C4-2B (cell line): Measurements from ENCODE around the gene FUCA2.
"Not testable (repeated sequence)": the region's sequence is repeated elsewhere in the genome, so short reads cannot be mapped to it uniquely, and the experiment has no call there.

Source experiments
- H3K27ac ChIP-seq: fragments of 450-650 bp; 2 replicates; pipeline ENCODE4 v1.5.1; 2017
- CTCF ChIP-seq: fragments of 450-650 bp; conservative IDR thresholded peaks from 2 replicates; pipeline ENCODE4 v1.5.1; 2017; ENCODE audit warnings: mild to moderate bottlenecking
- ZFX ChIP-seq: fragments of 450-650 bp; IDR thresholded peaks from 2 replicates; pipeline ENCODE4 v1.6.1; 2017

FUCA2 gene

GRCh38 chr6:143450453-143451371 lies 60.8 kb downstream of the FUCA2 start, which contains the start of the genes ADAT2 and PEX3:
ADAT2 (minus strand) TSS chr6:143450695; CDS start chr6:143450658, 37 bp downstream.
PEX3 (plus strand) TSS chr6:143450805; CDS start chr6:143451043, 238 bp downstream.
- H3K27ac ChIP-seq, result peak within 1 kb of the TSS; percentile 77

GRCh38 chr6:143449714-143450452 lies 61.6 kb downstream of the FUCA2 start:
- TF ChIP-seq ZFX (no peak), CTCF (no peak)
- H3K27ac ChIP-seq, result peak overlapping the region; percentile 77

More at GRCh38 chr6:143450453-143451371, 60.8 kb downstream of the FUCA2 start, which contains the start of the genes ADAT2 and PEX3:
- TF ChIP-seq ZFX (no peak), CTCF (no peak)

GRCh38 chr6:143449082-143449713 lies 62.3 kb downstream of the FUCA2 start:
- TF ChIP-seq ZFX, result no peak
- no peak for TF ChIP-seq CTCF

GRCh38 chr6:143447865-143448264 lies 63.7 kb downstream of the FUCA2 start:
- H3K27ac ChIP-seq, result not testable (repeated sequence)

More at GRCh38 chr6:143449082-143449713, 62.3 kb downstream of the FUCA2 start:
- H3K27ac ChIP-seq, result peak overlapping the region; percentile 77; the same call in 1 of the 2 replicates
